ENCODE results near the gene SLC38A6.

The SLC38A6 gene

DNA sequence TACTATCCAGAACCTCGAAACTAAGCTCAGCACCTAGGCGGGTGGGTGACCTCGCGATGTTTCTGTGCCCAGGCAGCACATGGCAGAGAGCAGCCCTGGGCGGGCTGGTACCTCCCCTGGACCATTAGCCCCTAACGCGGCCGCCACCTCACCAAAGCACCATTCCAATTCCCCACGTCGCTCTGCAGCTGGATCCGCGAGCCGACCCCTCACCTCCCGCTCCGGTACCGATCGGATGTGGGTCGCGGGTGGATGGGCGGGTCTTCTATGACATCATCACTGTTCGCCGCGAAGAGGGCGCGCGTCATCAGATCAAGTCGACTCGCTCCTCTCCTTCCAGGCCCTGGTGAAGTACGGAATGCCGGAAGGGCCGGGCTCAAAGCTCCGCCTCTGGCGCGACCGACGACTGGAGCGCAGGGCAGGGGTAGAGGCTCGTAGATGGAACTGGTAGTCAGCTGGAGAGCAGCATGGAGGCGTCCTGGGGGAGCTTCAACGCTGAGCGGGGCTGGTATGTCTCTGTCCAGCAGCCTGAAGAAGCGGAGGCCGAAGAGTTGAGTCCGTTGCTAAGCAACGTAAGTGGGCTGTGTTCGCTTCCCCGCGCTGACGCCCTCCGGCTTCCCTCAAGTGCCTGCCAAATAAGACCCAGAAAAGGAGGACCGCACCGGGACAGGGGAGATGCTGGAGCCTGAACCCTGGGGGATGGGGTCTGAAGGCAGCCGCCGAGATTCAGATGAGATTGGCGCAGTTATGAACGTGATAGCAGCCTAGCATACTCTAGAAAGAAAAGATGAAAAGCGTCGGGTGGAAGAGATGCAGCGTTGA, at the start of gene SLC38A6, which contains the start of gene TRMT5:
TSS of gene SLC38A6 (plus strand) at position 435 of the 822 bp plus-strand sequence. CDS start at position 468, 33 bp downstream.
TSS of gene TRMT5 (minus strand) at position 269 of the 822 bp plus-strand sequence. CDS start at position 163, 106 bp downstream.
- FAIRE-seq = peak; percentile 50
- peak; percentile 48; the same call in 1 of the 2 replicates for TF ChIP-seq POLR2A (IDR thresholded peaks at IDR 0.05; ENCODE audit: low read depth, low read length)
- peak; percentile 65 for DNase-seq (ENCODE audit: insufficient read length, low spot score)

- no peak for TF ChIP-seq POLR2A (IDR thresholded peaks at IDR 0.05; ENCODE audit: low read depth, low read length)
- DNase-seq (ENCODE audit: insufficient read length, low spot score) (no peak), FAIRE-seq (no peak)
Observed at GRCh38 chr14:60933920-60934655, 47.0 kb upstream of the SLC38A6 start.

DNA sequence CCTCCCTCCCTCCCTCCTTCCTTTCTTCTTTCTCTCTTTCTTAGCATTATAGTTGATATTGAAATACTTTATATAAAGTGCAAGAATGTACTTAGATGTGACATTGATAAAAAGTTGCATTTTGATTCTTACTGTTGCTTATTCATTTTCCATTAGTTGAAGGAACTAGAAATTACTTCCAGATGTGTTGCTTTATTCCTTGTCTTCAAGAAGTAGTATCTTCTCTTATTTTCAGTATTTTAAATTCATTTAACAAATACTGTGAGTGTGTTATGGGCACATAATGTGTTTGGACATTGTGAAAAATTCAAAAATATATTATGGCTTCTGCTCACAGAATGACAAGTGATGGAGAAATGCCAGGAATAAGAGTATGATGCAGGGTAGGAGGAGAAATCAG, 45.7 kb upstream of the SLC38A6 start:
- DNase-seq (ENCODE audit: insufficient read length, low spot score) (no peak), FAIRE-seq (no peak)
- no peak for TF ChIP-seq POLR2A (IDR thresholded peaks at IDR 0.05; ENCODE audit: low read depth, low read length)

DNA sequence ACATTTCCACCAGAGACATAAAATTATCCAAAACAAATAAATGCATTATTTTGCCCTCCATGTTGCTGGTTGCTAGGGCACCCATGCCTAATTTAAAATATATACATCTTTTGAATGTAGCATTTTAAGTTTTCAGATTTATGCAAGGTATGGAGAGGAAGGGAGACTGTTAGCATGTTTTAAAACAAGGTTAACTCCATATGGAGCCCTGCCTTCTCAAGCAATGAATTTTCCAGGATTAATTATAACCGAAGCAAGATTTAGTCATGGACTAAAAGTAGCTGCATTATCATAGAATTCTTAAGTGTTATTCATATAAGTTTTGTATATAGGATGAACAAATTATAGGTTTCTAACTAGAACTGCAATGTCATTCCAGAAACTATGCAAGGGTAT, 37.4 kb upstream of the SLC38A6 start:
- DNase-seq (ENCODE audit: insufficient read length, low spot score) (no peak), FAIRE-seq (no peak)
- TF ChIP-seq POLR2A (IDR thresholded peaks at IDR 0.05; ENCODE audit: low read depth, low read length) = no peak

DNA sequence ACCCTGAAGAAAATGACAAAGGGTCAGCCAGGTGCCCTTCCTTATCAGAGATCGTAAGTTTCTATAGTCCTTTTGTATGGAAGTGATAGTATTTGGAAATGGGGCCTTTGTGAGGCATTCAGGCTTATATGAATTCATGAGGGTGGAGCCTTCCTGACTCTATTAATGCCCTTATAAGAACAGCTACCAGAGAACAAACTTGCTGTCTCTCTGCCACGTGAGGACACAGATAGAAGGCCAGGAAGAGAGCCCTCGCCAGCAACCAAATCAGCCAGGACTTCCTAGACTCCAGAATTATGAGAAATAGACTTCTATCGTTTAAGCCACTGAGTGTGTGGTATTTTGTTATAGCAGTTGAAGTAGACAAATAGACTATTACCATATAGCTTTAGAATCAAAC, 36.8 kb upstream of the SLC38A6 start:
- FAIRE-seq = no peak
- TF ChIP-seq POLR2A (IDR thresholded peaks at IDR 0.05; ENCODE audit: low read depth, low read length) = no peak
- DNase-seq (ENCODE audit: insufficient read length, low spot score) = no peak

DNA sequence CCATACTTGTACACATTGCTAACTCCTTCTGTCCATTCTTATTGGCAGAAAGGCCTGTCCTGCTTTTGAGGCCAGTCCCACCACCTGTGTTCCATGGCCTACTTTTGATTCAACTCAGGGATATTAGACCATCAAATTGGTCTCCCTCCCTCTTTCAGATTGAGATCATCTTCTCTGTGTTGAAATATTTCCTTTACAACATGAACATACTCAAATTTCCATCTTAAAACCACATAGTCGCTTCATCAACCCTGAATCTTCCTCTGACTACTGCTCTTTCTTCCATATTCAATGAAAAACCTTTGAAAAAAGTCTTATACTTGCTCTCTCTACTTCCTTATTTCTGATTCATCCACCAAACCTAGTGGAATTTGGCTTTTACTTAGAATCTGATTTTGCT, 35.1 kb upstream of the SLC38A6 start:
- FAIRE-seq = no peak
- no peak for TF ChIP-seq POLR2A (IDR thresholded peaks at IDR 0.05; ENCODE audit: low read depth, low read length)

DNA sequence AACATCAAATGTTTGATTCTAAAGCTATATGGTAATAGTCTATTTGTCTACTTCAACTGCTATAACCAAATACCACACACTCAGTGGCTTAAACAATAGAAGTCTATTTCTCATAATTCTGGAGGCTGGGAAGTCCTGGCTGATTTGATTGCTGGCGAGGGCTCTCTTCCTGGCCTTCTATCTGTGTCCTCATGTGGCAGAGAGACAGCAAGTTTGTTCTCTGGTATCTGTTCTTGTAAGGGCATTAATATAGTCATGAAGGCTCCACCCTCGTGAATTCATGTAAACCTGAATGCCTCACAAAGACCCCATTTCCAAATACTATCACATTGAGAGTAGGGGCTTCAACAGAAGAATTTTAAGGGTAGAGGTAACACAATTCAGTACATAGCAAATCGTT, 34.3 kb upstream of the SLC38A6 start:
- no peak for FAIRE-seq
- no peak for TF ChIP-seq POLR2A (IDR thresholded peaks at IDR 0.05; ENCODE audit: low read depth, low read length)
- no peak for DNase-seq (ENCODE audit: insufficient read length, low spot score)

More for the DNA sequence above, 35.1 kb upstream of the SLC38A6 start:
- no peak for DNase-seq (ENCODE audit: insufficient read length, low spot score)

GRCh38 chr14:60951776-60952435, 29.1 kb upstream of the SLC38A6 start:
- TF ChIP-seq POLR2A (IDR thresholded peaks at IDR 0.05; ENCODE audit: low read depth, low read length) = no peak
- DNase-seq (ENCODE audit: insufficient read length, low spot score) (no peak), FAIRE-seq (no peak)

GRCh38 chr14:60956202-60956601, 24.8 kb upstream of the SLC38A6 start:
- TF ChIP-seq POLR2A (IDR thresholded peaks at IDR 0.05; ENCODE audit: low read depth, low read length) = no peak
- DNase-seq (ENCODE audit: insufficient read length, low spot score) = no peak
- FAIRE-seq = no peak

DNA sequence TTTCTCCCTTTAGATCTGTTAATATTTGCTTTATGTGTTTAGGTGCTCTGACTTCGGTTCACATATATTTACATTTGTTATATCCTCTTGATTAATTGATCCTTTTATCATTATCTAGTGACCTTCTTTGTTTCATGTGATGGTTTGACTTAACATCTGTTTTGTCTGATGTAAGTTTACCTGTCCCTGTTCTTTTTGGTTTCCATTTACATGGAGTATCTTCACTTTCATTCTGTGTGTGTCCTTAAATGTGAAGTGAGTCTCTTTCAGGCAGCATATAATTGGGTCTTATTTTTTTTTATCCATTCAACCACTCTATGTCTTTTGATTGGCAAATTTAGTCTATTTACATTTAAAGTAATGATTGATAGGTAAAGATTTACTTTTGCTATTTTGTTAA, 24.4 kb upstream of the SLC38A6 start:
- no peak for TF ChIP-seq POLR2A (IDR thresholded peaks at IDR 0.05; ENCODE audit: low read depth, low read length)
- no peak for DNase-seq (ENCODE audit: insufficient read length, low spot score)
- FAIRE-seq = no peak

DNA sequence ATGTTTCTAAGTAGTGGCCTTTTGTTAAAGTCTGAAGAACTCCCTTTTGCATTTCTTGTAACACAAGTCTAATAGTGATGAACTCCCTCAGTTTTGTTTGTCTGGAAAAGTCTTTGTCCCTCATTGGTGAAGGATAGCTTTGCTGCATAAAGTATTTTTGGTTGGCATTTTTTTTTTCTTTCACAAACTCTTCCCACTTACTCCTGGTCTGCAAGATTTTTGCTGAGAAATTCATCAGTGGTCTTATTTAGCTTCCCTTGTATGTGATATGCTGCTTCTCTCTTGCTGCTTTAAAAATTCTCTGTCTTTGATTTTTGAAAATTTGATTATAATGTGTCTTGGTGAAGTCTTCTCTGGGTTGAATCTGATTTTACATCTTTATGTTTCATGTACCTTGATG, 22.9 kb upstream of the SLC38A6 start:
- DNase-seq (ENCODE audit: insufficient read length, low spot score) = no peak
- no peak for TF ChIP-seq POLR2A (IDR thresholded peaks at IDR 0.05; ENCODE audit: low read depth, low read length)
- no peak for FAIRE-seq

DNA sequence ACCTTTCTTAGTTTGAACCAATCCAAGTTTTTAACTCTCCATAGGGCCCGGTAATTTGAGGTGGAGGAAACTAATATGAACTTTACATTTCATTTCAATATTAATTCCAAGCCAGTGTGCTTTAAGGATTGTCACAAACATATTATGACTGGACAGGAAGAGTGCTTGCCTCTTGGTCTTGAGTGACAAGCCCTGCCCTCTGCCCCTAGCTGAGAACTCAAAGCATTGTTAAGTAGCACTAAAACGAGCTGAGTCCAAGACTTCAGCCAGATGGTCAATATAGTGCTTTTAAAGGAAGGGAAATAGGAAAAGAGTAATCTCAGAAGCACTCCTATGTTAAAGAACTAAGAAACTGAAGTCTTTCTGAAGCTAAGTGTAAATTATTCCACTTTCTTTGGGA, 17.3 kb upstream of the SLC38A6 start:
- DNase-seq (ENCODE audit: insufficient read length, low spot score) (no peak), FAIRE-seq (no peak)
- TF ChIP-seq POLR2A (IDR thresholded peaks at IDR 0.05; ENCODE audit: low read depth, low read length) = no peak

DNA sequence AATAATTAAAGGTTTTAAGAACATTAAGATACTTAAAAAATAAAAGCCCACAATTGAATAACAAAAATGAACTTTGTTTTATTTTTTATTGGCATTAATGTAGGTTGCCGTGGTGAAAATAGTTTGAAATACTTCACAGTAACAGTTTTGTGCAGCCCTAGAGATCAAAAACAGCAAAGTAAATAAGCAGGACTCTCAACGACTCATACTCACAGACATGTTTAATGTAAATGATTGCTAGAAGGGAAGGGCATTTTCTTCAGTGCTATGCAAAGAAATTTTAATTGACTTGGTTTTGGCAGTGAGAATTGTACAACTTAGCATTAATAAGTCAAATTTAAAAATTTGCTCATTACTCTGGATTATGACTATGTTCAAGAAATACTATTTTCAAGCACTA, 16.1 kb upstream of the SLC38A6 start:
- no peak for FAIRE-seq
- no peak for TF ChIP-seq POLR2A (IDR thresholded peaks at IDR 0.05; ENCODE audit: low read depth, low read length)
- no peak for DNase-seq (ENCODE audit: insufficient read length, low spot score)

DNA sequence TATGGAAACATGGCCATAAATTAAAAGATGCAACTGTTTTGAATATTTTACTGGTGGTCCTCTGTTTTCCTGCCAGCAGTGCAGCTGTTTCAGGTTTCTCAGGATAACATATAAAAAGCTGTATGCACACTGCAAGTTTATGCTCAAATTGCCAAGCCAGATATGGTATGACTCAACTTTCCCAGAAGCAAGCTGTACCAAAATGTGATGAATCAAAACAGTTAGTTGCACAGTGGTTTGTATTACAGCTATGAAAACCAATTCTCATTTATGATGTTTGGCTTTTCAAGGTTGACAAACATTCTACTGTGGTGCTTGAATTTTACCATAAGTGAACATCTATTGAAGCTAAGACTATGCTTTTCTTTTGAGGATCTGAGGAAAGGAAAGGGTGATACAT, 15.6 kb upstream of the SLC38A6 start:
- FAIRE-seq = peak; percentile 91
- no peak for TF ChIP-seq POLR2A (IDR thresholded peaks at IDR 0.05; ENCODE audit: low read depth, low read length)
- DNase-seq (ENCODE audit: insufficient read length, low spot score) = no peak

All from H54 (cell line).